HEK293 (cell line): ENCODE results near the gene LHFPL6.

ENCODE experiments used
- CTCF ChIA-PET: fragments of 350-600 bp; formaldehyde crosslinking; extraction: SDS; loops from one replicate; lab custom pipeline; 2021; ENCODE audit warnings: antibody characterized with exemption; lab: Yijun Ruan, JAX
- POLR2A ChIA-PET: fragments of 300-600 bp; formaldehyde crosslinking; extraction: SDS; loops from one replicate; lab custom pipeline; 2020; ENCODE audit warnings: antibody characterized with exemption, inconsistent platforms; lab: Yijun Ruan, JAX
- H3K27ac ChIP-seq: fragments of 200-500 bp; sonication (Bioruptor generic); 2 replicates; pipeline ENCODE4 v1.5.1; 2014; ENCODE audit warnings: low read depth, low read length, control low read depth, inconsistent platforms; ENCODE audit errors: extremely low read depth
- H3K36me3 ChIP-seq, 2 experiments: fragments of 200-500 bp in 1 of 2; sonication (Bioruptor generic) in 1 of 2; 1 replicate in 1 of 2; 2 replicates in 1 of 2; pipeline ENCODE4 v1.5.1; 2014 to 2017; ENCODE audit warnings: inconsistent platforms in 2 of 2, low read length in 2 of 2; ENCODE audit not compliant: control insufficient read depth in 2 of 2, insufficient read depth in 1 of 2
- H3K4me1 ChIP-seq: fragments of 200-500 bp; sonication (Bioruptor generic); 2 replicates; pipeline ENCODE4 v1.5.1; 2014; ENCODE audit warnings: mild to moderate bottlenecking, low read length, inconsistent platforms; ENCODE audit not compliant: control insufficient read depth, insufficient read depth
- H3K4me3 ChIP-seq: 2 replicates; pipeline ENCODE4 v1.5.1; 2011; ENCODE audit warnings: low read depth, mild to moderate bottlenecking, control low read depth, low read length, moderate library complexity
- H3K9me3 ChIP-seq: fragments of 200-500 bp; sonication (Bioruptor generic); 2 replicates; pipeline ENCODE4 v1.5.1; 2014; ENCODE audit warnings: low read depth, low read length, inconsistent platforms; ENCODE audit not compliant: control insufficient read depth, insufficient read depth
- MEIS1 ChIP-seq: sonication (generic); formaldehyde crosslinking; IDR thresholded peaks from 2 replicates; pipeline ENCODE4 v1.8.1; 2022; ENCODE audit warnings: missing genetic modification reagents, mild to moderate bottlenecking, borderline replicate concordance
- REPIN1 ChIP-seq: fragments of 450-650 bp; formaldehyde crosslinking; IDR thresholded peaks from 2 replicates; pipeline ENCODE4 v1.5.1; 2017; ENCODE audit warnings: missing biosample characterization, missing genetic modification characterization, low read depth
- SETDB1 ChIP-seq: IDR thresholded peaks from one replicate; pipeline ENCODE4 v1.6.1; 2017; ENCODE audit warnings: mild to moderate bottlenecking, low read length, moderate library complexity, mixed read lengths; ENCODE audit not compliant: insufficient read length
- ZNF266 ChIP-seq: fragments of 450-650 bp; formaldehyde crosslinking; IDR thresholded peaks from 2 replicates; pipeline ENCODE4 v1.5.1; 2016; ENCODE audit warnings: missing biosample characterization, missing genetic modification characterization, low read depth
- ZNF354C ChIP-seq: fragments of 450-650 bp; formaldehyde crosslinking; IDR thresholded peaks from 2 replicates; pipeline ENCODE4 v1.5.1; 2016; ENCODE audit warnings: missing biosample characterization, missing genetic modification characterization, low read depth, borderline replicate concordance
- ZNF366 ChIP-seq: fragments of 450-650 bp; formaldehyde crosslinking; conservative IDR thresholded peaks from 2 replicates; pipeline ENCODE4 v1.5.1; 2016; ENCODE audit warnings: missing biosample characterization, missing genetic modification characterization
- ZNF585B ChIP-seq: fragments of 450-650 bp; formaldehyde crosslinking; IDR thresholded peaks from 2 replicates; pipeline ENCODE4 v1.5.1; 2016; ENCODE audit warnings: missing biosample characterization, missing genetic modification characterization
- ZNF623 ChIP-seq: fragments of 450-650 bp; formaldehyde crosslinking; IDR thresholded peaks from 2 replicates; pipeline ENCODE4 v1.5.1; 2016; ENCODE audit warnings: missing biosample characterization, missing genetic modification characterization
- ZNF624 ChIP-seq: fragments of 450-650 bp; formaldehyde crosslinking; IDR thresholded peaks from 2 replicates; pipeline ENCODE4 v1.5.1; 2017; ENCODE audit warnings: missing biosample characterization, missing genetic modification characterization
- ZNF664 ChIP-seq: fragments of 450-650 bp; formaldehyde crosslinking; IDR thresholded peaks from 2 replicates; pipeline ENCODE4 v1.5.1; 2016; ENCODE audit warnings: missing biosample characterization, missing genetic modification characterization
- ZNF707 ChIP-seq: fragments of 450-650 bp; formaldehyde crosslinking; IDR thresholded peaks from 2 replicates; pipeline ENCODE4 v1.5.1; 2016; ENCODE audit warnings: missing biosample characterization, missing genetic modification characterization
- TF ChIP-seq, protein P1 (sequence below): fragments of 450-650 bp; formaldehyde crosslinking; IDR thresholded peaks from 2 replicates; pipeline ENCODE4 v1.5.1; 2016; ENCODE audit warnings: missing biosample characterization, missing genetic modification characterization, borderline replicate concordance
- TF ChIP-seq, protein P2 (sequence below): fragments of 450-650 bp; formaldehyde crosslinking; IDR thresholded peaks from 2 replicates; pipeline ENCODE4 v1.5.1; 2016; ENCODE audit warnings: missing biosample characterization, missing genetic modification characterization, borderline replicate concordance
- TF ChIP-seq, protein P3 (sequence below): fragments of 450-650 bp; formaldehyde crosslinking; IDR thresholded peaks from 2 replicates; pipeline ENCODE4 v1.5.1; 2017; ENCODE audit warnings: missing biosample characterization, missing genetic modification characterization

Gene LHFPL6

GRCh38 chr13:39297023-39297422 is 306.0 kb downstream of the LHFPL6 start:
- no peak for TF ChIP-seq ZNF266
- TF ChIP-seq ZNF623 = no peak
- TF ChIP-seq, protein P1, sequence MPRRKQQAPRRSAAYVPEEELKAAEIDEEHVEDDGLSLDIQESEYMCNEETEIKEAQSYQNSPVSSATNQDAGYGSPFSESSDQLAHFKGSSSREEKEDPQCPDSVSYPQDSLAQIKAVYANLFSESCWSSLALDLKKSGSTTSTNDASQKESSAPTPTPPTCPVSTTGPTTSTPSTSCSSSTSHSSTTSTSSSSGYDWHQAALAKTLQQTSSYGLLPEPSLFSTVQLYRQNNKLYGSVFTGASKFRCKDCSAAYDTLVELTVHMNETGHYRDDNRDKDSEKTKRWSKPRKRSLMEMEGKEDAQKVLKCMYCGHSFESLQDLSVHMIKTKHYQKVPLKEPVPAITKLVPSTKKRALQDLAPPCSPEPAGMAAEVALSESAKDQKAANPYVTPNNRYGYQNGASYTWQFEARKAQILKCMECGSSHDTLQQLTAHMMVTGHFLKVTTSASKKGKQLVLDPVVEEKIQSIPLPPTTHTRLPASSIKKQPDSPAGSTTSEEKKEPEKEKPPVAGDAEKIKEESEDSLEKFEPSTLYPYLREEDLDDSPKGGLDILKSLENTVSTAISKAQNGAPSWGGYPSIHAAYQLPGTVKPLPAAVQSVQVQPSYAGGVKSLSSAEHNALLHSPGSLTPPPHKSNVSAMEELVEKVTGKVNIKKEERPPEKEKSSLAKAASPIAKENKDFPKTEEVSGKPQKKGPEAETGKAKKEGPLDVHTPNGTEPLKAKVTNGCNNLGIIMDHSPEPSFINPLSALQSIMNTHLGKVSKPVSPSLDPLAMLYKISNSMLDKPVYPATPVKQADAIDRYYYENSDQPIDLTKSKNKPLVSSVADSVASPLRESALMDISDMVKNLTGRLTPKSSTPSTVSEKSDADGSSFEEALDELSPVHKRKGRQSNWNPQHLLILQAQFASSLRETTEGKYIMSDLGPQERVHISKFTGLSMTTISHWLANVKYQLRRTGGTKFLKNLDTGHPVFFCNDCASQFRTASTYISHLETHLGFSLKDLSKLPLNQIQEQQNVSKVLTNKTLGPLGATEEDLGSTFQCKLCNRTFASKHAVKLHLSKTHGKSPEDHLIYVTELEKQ = no peak
- TF ChIP-seq REPIN1 (tag by site-specific recombination) = no peak
- TF ChIP-seq, protein P2, sequence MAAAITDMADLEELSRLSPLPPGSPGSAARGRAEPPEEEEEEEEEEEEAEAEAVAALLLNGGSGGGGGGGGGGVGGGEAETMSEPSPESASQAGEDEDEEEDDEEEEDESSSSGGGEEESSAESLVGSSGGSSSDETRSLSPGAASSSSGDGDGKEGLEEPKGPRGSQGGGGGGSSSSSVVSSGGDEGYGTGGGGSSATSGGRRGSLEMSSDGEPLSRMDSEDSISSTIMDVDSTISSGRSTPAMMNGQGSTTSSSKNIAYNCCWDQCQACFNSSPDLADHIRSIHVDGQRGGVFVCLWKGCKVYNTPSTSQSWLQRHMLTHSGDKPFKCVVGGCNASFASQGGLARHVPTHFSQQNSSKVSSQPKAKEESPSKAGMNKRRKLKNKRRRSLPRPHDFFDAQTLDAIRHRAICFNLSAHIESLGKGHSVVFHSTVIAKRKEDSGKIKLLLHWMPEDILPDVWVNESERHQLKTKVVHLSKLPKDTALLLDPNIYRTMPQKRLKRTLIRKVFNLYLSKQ (tag by site-specific recombination) = no peak
- no peak for TF ChIP-seq ZNF366 (tag by site-specific recombination)
- TF ChIP-seq, all 188 proteins: peak for 0
- H3K9me3 ChIP-seq = no peaks in the 10 kb centered on the region
- CTCF ChIA-PET = no interaction called here
- H3K36me3 ChIP-seq = no peaks in the 10 kb centered on the region
- H3K27ac ChIP-seq = no peak overlapping the region
- POLR2A ChIA-PET = no interaction called here
- no peaks in the 10 kb centered on the region for H3K4me1 ChIP-seq
- H3K4me3 ChIP-seq = no peak overlapping the region

- CTCF ChIA-PET = no interaction called here
- POLR2A ChIA-PET = no interaction called here
- TF ChIP-seq SETDB1 (peak; percentile 54), ZNF707 (tag by site-specific recombination) (no peak), ZNF624 (no peak), ZNF664 (no peak), ZNF354C (tag by site-specific recombination) (no peak), ZNF585B (tag by site-specific recombination) (peak; percentile 98), MEIS1 (CRISPR knock-in tag) (no peak)
- TF ChIP-seq, protein P1 = no peak
- TF ChIP-seq, protein P3, sequence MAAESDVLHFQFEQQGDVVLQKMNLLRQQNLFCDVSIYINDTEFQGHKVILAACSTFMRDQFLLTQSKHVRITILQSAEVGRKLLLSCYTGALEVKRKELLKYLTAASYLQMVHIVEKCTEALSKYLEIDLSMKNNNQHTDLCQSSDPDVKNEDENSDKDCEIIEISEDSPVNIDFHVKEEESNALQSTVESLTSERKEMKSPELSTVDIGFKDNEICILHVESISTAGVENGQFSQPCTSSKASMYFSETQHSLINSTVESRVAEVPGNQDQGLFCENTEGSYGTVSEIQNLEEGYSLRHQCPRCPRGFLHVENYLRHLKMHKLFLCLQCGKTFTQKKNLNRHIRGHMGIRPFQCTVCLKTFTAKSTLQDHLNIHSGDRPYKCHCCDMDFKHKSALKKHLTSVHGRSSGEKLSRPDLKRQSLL (tag by site-specific recombination) = no peak
These were observed 306.8 kb downstream of the LHFPL6 start for GRCh38 chr13:39296193-39296592.

More at GRCh38 chr13:39296193-39296592, 306.8 kb downstream of the LHFPL6 start:
- H3K27ac ChIP-seq = no peak overlapping the region
- H3K4me3 ChIP-seq = no peak overlapping the region
- no peaks in the 10 kb centered on the region for H3K9me3 ChIP-seq
- no peaks in the 10 kb centered on the region for H3K36me3 ChIP-seq
- H3K4me1 ChIP-seq = no peaks in the 10 kb centered on the region
